Endodermal cell (in vitro differentiated cells): ENCODE measurements around the gene LAMB1. TPM values are rescaled to one million over a fixed set of nuclear protein-coding genes. Genes with fewer than 3 reads are reported as not detected.

Source experiments
- DNase-seq: peaks from one replicate; pipeline ENCODE4 v3.0.0-alpha.2; 2017
- H3K27ac ChIP-seq: 2 replicates; pipeline ENCODE4 v1.5.1; 2013; ENCODE audit warnings: mild to moderate bottlenecking, low read depth, low read length, moderate library complexity
- H3K27me3 ChIP-seq: 2 replicates; pipeline ENCODE4 v1.6.1; 2013; ENCODE audit warnings: mild to moderate bottlenecking, low read length, moderate library complexity; ENCODE audit not compliant: insufficient read depth, control insufficient read depth, poor library complexity, severe bottlenecking
- H3K36me3 ChIP-seq: 2 replicates; pipeline ENCODE4 v1.7.0; 2013; ENCODE audit warnings: mild to moderate bottlenecking, low read length, moderate library complexity; ENCODE audit not compliant: control insufficient read depth, insufficient read depth
- H3K4me1 ChIP-seq: one replicate; pipeline ENCODE4 v1.7.0; 2013; ENCODE audit warnings: low read length; ENCODE audit not compliant: control insufficient read depth, insufficient read depth
- H3K4me3 ChIP-seq: 2 replicates; pipeline ENCODE4 v1.5.1; 2013; ENCODE audit warnings: mild to moderate bottlenecking, low read length, moderate library complexity
- H3K9ac ChIP-seq: 2 replicates; pipeline ENCODE4 v1.6.1; 2013; ENCODE audit warnings: mild to moderate bottlenecking, low read length, moderate library complexity; ENCODE audit not compliant: poor library complexity, severe bottlenecking; ENCODE audit errors: extremely low read depth
- H3K9me3 ChIP-seq: 2 replicates; pipeline ENCODE4 v1.6.1; 2013; ENCODE audit warnings: mild to moderate bottlenecking, low read length, moderate library complexity; ENCODE audit not compliant: control insufficient read depth
- H3K27ac Mint-ChIP-seq: 2 replicates; pipeline ENCODE4 v1.8.0; 2020; ENCODE audit warnings: mixed read lengths
- H3K27me3 Mint-ChIP-seq: 2 replicates; pipeline ENCODE4 v1.8.0; 2021; ENCODE audit warnings: mild to moderate bottlenecking, mixed read lengths; ENCODE audit not compliant: insufficient read depth
- H3K36me3 Mint-ChIP-seq: 2 replicates; pipeline ENCODE4 v1.8.0; 2020; ENCODE audit warnings: low read depth, mixed read lengths
- H3K4me1 Mint-ChIP-seq: 2 replicates; pipeline ENCODE4 v1.8.0; 2020; ENCODE audit warnings: mixed read lengths
- H3K4me3 Mint-ChIP-seq: 2 replicates; pipeline ENCODE4 v1.8.0; 2020; ENCODE audit warnings: mild to moderate bottlenecking, moderate library complexity, mixed read lengths
- H3K9me3 Mint-ChIP-seq: 2 replicates; pipeline ENCODE4 v1.8.0; 2020; ENCODE audit warnings: mild to moderate bottlenecking, mixed read lengths
- WGBS, 2 experiments: methylation state at CpG; one replicate each; pipeline versions ENCODE4 v1.1.5 to v1.1.7; 2013; ENCODE audit warnings: missing lambda C conversion rate in 2 of 2, mixed read lengths in 1 of 2; ENCODE audit not compliant: insufficient coverage in 1 of 2, insufficient read length in 1 of 2; 5-methylcytosine and 5-hydroxymethylcytosine counted together
- total RNA-seq, 2 donors: library from RNA; stranded (reverse); fragmentation: NEBNext Ultra II Directional in 1 of 2; extraction: Animal tissue kit (Norgen Biotek cat#: 25700) in 1 of 2; gene quantifications; 2 replicates in 1 of 2; 3 replicates in 1 of 2; pipeline ENCODE4 v1.2.1, GENCODE V29; 2021
- TF ChIP-seq, protein P1 (sequence below): fragments of 200-600 bp; sonication (generic); conservative IDR thresholded peaks from 2 replicates; pipeline ENCODE4 v1.5.0; 2021; ENCODE audit warnings: antibody characterized with exemption, mild to moderate bottlenecking

Gene LAMB1
- total RNA-seq, 2 donors from 2014 or later, result 192 to 209 TPM

DNA sequence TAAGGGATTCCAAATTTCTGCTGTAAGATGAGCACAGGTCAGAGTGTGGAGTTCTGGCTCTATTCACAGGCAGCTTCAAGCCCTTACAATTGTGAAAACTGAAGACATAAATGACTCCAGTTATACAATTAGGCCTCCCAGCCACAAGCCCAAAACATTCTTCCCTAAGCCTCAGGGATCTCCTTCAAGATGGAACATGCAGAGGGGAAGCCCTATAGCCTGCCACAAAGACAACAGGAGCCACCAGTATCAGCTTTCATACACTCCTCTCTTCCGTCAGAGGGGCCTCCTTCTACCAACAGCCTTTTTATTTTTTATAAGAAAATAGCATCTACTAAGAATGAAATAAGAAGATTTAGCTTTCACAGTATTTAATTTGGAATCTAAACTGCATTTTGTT, 65.4 kb downstream of the LAMB1 start:
- TF ChIP-seq, protein P1, sequence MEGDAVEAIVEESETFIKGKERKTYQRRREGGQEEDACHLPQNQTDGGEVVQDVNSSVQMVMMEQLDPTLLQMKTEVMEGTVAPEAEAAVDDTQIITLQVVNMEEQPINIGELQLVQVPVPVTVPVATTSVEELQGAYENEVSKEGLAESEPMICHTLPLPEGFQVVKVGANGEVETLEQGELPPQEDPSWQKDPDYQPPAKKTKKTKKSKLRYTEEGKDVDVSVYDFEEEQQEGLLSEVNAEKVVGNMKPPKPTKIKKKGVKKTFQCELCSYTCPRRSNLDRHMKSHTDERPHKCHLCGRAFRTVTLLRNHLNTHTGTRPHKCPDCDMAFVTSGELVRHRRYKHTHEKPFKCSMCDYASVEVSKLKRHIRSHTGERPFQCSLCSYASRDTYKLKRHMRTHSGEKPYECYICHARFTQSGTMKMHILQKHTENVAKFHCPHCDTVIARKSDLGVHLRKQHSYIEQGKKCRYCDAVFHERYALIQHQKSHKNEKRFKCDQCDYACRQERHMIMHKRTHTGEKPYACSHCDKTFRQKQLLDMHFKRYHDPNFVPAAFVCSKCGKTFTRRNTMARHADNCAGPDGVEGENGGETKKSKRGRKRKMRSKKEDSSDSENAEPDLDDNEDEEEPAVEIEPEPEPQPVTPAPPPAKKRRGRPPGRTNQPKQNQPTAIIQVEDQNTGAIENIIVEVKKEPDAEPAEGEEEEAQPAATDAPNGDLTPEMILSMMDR, result no peak

DNA sequence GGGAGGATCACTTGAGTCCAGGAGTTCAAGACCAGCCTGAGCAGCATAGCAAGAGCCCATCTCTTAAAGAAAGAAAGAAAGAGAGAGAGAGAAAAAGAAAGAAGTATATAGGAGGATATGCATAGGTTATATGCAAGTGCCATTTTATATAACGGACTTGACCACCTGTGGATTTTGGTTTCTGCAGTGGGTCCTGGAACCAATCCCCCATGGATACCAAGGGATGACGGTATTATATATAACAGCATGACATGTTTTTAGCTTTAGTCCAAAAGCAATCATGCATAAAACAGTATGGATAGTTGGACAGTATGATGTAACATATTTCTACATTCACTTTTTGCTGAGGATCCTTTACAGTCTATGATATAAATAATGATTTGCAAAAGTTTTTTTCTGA, 66.6 kb downstream of the LAMB1 start:
- H3K36me3 ChIP-seq, result peaks cover 95% of the 10 kb centered on the region
- no peaks in the 10 kb centered on the region for H3K27me3 ChIP-seq
- no peak overlapping the region for H3K27ac ChIP-seq
- H3K4me3 ChIP-seq, result no peak overlapping the region
- Mint-ChIP-seq H3K4me1 (peaks cover 38% of the 10 kb centered on the region), H3K27me3 (peaks cover 2% of the 10 kb centered on the region), H3K9me3 (no peaks in the 10 kb centered on the region), H3K27ac (no peak overlapping the region), H3K4me3 (no peak overlapping the region), H3K36me3 (peaks cover 56% of the 10 kb centered on the region)
- no peak overlapping the region for H3K9ac ChIP-seq
- H3K9me3 ChIP-seq, result no peaks in the 10 kb centered on the region
- WGBS, 2 experiments, result 50 to 100% methylated on average over 1 to 2 of the region's 2 CpGs
- DNase-seq, result no peak
- TF ChIP-seq, protein P1, result no peak
- peaks cover 15% of the 10 kb centered on the region for H3K4me1 ChIP-seq

More for the DNA sequence above, 65.4 kb downstream of the LAMB1 start:
- 100% methylated on average over 1 of the region's 1 CpG; no CpG with 5 or more reads in 1 of the 2 experiments for WGBS, 2 experiments
- no peak for DNase-seq
- no peak overlapping the region for H3K27ac Mint-ChIP-seq
- Histone ChIP-seq H3K9me3 (no peaks in the 10 kb centered on the region), H3K4me3 (no peak overlapping the region), H3K36me3 (peaks cover 91% of the 10 kb centered on the region), H3K4me1 (peaks cover 8% of the 10 kb centered on the region), H3K27ac (no peak overlapping the region), H3K9ac (no peak overlapping the region), H3K27me3 (no peaks in the 10 kb centered on the region)
- no peaks in the 10 kb centered on the region for H3K27me3 Mint-ChIP-seq
- no peak overlapping the region for H3K4me3 Mint-ChIP-seq
- H3K9me3 Mint-ChIP-seq, result no peaks in the 10 kb centered on the region
- peaks cover 27% of the 10 kb centered on the region for H3K4me1 Mint-ChIP-seq
- H3K36me3 Mint-ChIP-seq, result peaks cover 56% of the 10 kb centered on the region

DNA sequence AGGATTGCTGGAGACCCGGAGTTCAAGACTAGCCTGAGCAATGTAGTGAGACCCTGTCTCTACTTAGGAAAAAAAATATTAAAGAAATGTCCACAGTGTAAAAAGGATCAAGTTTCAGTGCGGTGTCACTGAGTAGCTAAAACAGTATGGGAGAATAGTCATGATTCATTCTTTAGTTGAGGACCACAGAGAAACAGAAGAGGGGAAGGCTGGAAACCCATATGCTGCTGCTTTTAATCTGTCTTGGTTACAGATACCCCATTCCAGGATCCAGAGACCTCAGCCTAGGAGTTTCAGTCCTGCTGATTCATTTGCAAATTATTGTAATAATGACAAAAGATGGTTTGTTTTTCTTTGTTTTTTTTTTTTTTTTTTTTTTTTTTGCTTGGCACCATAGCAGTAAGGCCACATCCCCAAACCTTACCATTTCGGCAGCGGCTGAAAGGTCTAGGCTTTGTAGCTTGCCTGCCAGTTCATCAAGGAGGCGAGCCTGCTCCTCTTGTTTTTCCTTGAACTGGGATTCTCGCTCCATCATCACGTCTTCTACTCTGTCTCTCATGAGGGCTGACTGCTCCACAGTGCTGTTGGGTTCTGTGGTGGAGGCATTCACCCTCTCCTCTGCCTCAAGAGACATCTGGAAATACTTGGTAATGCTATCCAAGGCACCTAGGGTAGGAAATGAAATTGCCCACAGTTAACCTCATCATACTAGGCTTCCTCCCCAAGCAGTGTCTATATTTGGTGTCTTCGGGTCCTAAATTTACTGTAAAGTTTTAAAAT, 67.8 kb downstream of the LAMB1 start:
- Histone ChIP-seq H3K4me3 (no peak overlapping the region), H3K27ac (no peak overlapping the region), H3K9ac (no peak overlapping the region), H3K27me3 (no peaks in the 10 kb centered on the region), H3K36me3 (peaks cover 95% of the 10 kb centered on the region), H3K4me1 (peaks cover 15% of the 10 kb centered on the region), H3K9me3 (no peaks in the 10 kb centered on the region)
- Mint-ChIP-seq H3K9me3 (no peaks in the 10 kb centered on the region), H3K36me3 (peaks cover 57% of the 10 kb centered on the region), H3K27me3 (peaks cover 2% of the 10 kb centered on the region), H3K27ac (peak overlapping the region; percentile 11), H3K4me3 (no peak overlapping the region), H3K4me1 (peaks cover 39% of the 10 kb centered on the region)
- TF ChIP-seq, protein P1, result no peak
- WGBS, 2 experiments, result 73 to 85% methylated on average over 5 to 8 of the region's 8 CpGs
- peak; percentile 70 for DNase-seq
